Measurements from ENCODE around the gene SPO11.

DNA sequence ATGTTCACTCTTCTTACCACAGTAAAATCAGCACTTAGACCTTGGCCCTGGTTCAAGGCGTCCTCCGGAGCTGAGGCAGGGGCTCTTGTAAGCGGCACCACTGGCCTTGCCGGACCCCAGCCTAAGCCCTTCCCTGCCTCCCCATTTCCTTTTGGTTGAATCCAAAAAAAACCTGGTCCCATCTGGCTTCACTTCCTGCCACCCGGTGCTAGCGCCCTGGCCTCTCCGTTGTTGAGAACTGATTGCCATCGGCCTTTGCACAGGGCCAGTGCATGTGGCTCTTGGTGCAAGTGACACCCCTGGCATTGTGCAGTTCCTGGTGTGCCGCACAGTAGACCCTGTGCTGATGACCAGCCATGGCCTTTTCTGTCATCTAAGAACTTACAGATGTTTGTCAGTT, 42.6 kb downstream of the SPO11 start:
- TF ChIP-seq, protein P1, sequence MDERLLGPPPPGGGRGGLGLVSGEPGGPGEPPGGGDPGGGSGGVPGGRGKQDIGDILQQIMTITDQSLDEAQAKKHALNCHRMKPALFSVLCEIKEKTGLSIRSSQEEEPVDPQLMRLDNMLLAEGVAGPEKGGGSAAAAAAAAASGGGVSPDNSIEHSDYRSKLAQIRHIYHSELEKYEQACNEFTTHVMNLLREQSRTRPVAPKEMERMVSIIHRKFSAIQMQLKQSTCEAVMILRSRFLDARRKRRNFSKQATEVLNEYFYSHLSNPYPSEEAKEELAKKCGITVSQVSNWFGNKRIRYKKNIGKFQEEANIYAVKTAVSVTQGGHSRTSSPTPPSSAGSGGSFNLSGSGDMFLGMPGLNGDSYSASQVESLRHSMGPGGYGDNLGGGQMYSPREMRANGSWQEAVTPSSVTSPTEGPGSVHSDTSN (CRISPR knock-in tag; IDR thresholded peaks at IDR 0.05), result no peak
- TF ChIP-seq CCAR2 (optimal IDR thresholded peaks at IDR 0.05; ENCODE audit: low read depth, low read length) (no peak), ZSCAN25 (CRISPR knock-in tag; IDR thresholded peaks at IDR 0.05) (no peak), ZNF230 (CRISPR knock-in tag; IDR thresholded peaks at IDR 0.05) (no peak), HDAC2 (CRISPR knock-in tag; IDR thresholded peaks at IDR 0.05) (no peak), ZEB1 (IDR thresholded peaks at IDR 0.05; ENCODE audit: insufficient replicate concordance, low read depth) (no peak), PCBP1 (IDR thresholded peaks at IDR 0.05; ENCODE audit: borderline replicate concordance, low read depth, low read length) (no peak), ZNF510 (CRISPR knock-in tag; IDR thresholded peaks at IDR 0.05; ENCODE audit: low read depth) (no peak), MYNN (CRISPR knock-in tag; IDR thresholded peaks at IDR 0.05; ENCODE audit: low read depth) (no peak), GTF2F1 (IDR thresholded peaks at IDR 0.05; ENCODE audit: low read length) (no peak), SMAD3 (CRISPR knock-in tag; IDR thresholded peaks at IDR 0.05) (no peak), ZNF34 (CRISPR knock-in tag; IDR thresholded peaks at IDR 0.05; ENCODE audit: borderline replicate concordance) (no peak)
